GM12878 (cell line): ENCODE measurements around the gene FGR. TPM values are rescaled to one million over a fixed set of nuclear protein-coding genes. Genes with fewer than 3 reads are reported as not detected.

ENCODE experiments used
- BCL11A ChIP-seq: IDR thresholded peaks from 2 replicates; pipeline ENCODE4 v1.6.1; 2011; ENCODE audit warnings: low read depth, low read length
- CBX3 ChIP-seq: fragments of 200-600 bp; sonication (generic); IDR thresholded peaks from 2 replicates; pipeline ENCODE4 v1.6.1; 2016; ENCODE audit warnings: low read depth, borderline replicate concordance
- DPF2 ChIP-seq: fragments of 450-650 bp; IDR thresholded peaks from 2 replicates; pipeline ENCODE4 v1.6.1; 2017; ENCODE audit warnings: mild to moderate bottlenecking
- E2F8 ChIP-seq: fragments of 450-650 bp; IDR thresholded peaks from 2 replicates; pipeline ENCODE4 v1.6.1; 2018; ENCODE audit warnings: mild to moderate bottlenecking, low read depth, moderate library complexity; ENCODE audit not compliant: partially characterized antibody
- ESRRA ChIP-seq: IDR thresholded peaks from 2 replicates; pipeline ENCODE4 v1.6.1; 2012; ENCODE audit warnings: mild to moderate bottlenecking, low read length, improper control_type of control experiment
- HDAC6 ChIP-seq: fragments of 200-600 bp; sonication (generic); IDR thresholded peaks from one replicate; pipeline ENCODE4 v1.8.0; 2017; ENCODE audit warnings: antibody characterized with exemption; ENCODE audit not compliant: unreplicated experiment
- IKZF2 ChIP-seq, 2 experiments: fragments of 450-650 bp; IDR thresholded peaks; 2 replicates each; pipeline ENCODE4 v1.6.1; 2017; ENCODE audit warnings: mild to moderate bottlenecking in 2 of 2, moderate library complexity in 2 of 2
- IRF4 ChIP-seq: IDR thresholded peaks from 2 replicates; pipeline ENCODE4 v1.6.1; 2011; ENCODE audit warnings: low read depth, low read length
- MEF2A ChIP-seq: IDR thresholded peaks from 2 replicates; pipeline ENCODE4 v1.6.1; 2011; ENCODE audit warnings: low read depth, mild to moderate bottlenecking, low read length, moderate library complexity; ENCODE audit not compliant: insufficient read depth
- PAX5 ChIP-seq: IDR thresholded peaks from 2 replicates; pipeline ENCODE4 v1.6.1; 2011; ENCODE audit warnings: low read depth, low read length, borderline replicate concordance
- PKNOX1 ChIP-seq: fragments of 450-650 bp; IDR thresholded peaks from 2 replicates; pipeline ENCODE4 v1.6.1; 2016; ENCODE audit warnings: mild to moderate bottlenecking
- POLR2AphosphoS2 ChIP-seq: IDR thresholded peaks from 2 replicates; pipeline ENCODE4 v1.6.1; 2011; ENCODE audit warnings: low read depth, mild to moderate bottlenecking, low read length, improper control_type of control experiment, moderate library complexity
- RB1 ChIP-seq: fragments of 450-650 bp; formaldehyde crosslinking; IDR thresholded peaks from 2 replicates; pipeline ENCODE4 v1.6.1; 2017; ENCODE audit warnings: mild to moderate bottlenecking, borderline replicate concordance
- RCOR1 ChIP-seq: conservative IDR thresholded peaks from 2 replicates; pipeline ENCODE4 v1.6.1; 2012; ENCODE audit warnings: low read depth, low read length, improper control_type of control experiment
- RELA ChIP-seq: fragments of 450-650 bp; IDR thresholded peaks from 2 replicates; pipeline ENCODE4 v1.8.0; 2014; ENCODE audit warnings: borderline replicate concordance; ENCODE audit not compliant: partially characterized antibody
- RELB ChIP-seq: fragments of 450-650 bp; IDR thresholded peaks from 2 replicates; pipeline ENCODE4 v1.6.1; 2017; ENCODE audit warnings: low read depth, mild to moderate bottlenecking, moderate library complexity
- SMC3 ChIP-seq: IDR thresholded peaks from 2 replicates; pipeline ENCODE4 v1.6.1; 2011; ENCODE audit warnings: low read length, improper control_type of control experiment, borderline replicate concordance
- SUPT20H ChIP-seq: IDR thresholded peaks from 2 replicates; pipeline ENCODE4 v1.6.1; 2011; ENCODE audit warnings: low read depth, mild to moderate bottlenecking, low read length, moderate library complexity, borderline replicate concordance; ENCODE audit not compliant: control insufficient read depth
- TAF1 ChIP-seq: IDR thresholded peaks from 2 replicates; pipeline ENCODE4 v1.6.1; 2011; ENCODE audit warnings: mild to moderate bottlenecking, low read depth, low read length, borderline replicate concordance
- USF2 ChIP-seq: IDR thresholded peaks from 2 replicates; pipeline ENCODE4 v1.6.1; 2011; ENCODE audit warnings: low read depth, low read length, improper control_type of control experiment, borderline replicate concordance
- ZNF207 ChIP-seq: fragments of 450-650 bp; IDR thresholded peaks from 2 replicates; pipeline ENCODE4 v1.6.1; 2014; ENCODE audit warnings: antibody characterized with exemption, mild to moderate bottlenecking, borderline replicate concordance
- ZNF384 ChIP-seq: IDR thresholded peaks from 2 replicates; pipeline ENCODE4 v1.6.1; 2012; ENCODE audit warnings: low read depth, mild to moderate bottlenecking, low read length, improper control_type of control experiment, borderline replicate concordance
- polyA plus RNA-seq, 11 experiments: library from polyadenylated mRNA; depleted of rRNA in 4 of 11; unstranded in 6 of 11; stranded (reverse) in 5 of 11; fragments of >200 nt; fragmentation: Nextera tagmentation in 4 of 11; fragmentation: Illumina TruSeq in 1 of 11; extraction: Ambion mirVana in 4 of 11; extraction: Trizol in 1 of 11; gene quantifications; 1 replicate in 1 of 11; 2 replicates in 10 of 11; pipeline versions ENCODE4 v1.2.1 to v1.2.3, GENCODE V29; 2011 to 2016; ENCODE audit warnings: inconsistent platforms in 2 of 11, missing spikeins in 2 of 11, low read depth in 1 of 11
- total RNA-seq, 4 experiments: library from RNA; depleted of rRNA in 3 of 4; stranded (reverse); fragments of >200 nt in 3 of 4; fragmentation: Illumina TruSeq in 1 of 4; extraction: Trizol in 1 of 4; gene quantifications; 2 replicates each; pipeline versions ENCODE4 v1.2.1 to v1.2.3, GENCODE V29; 2013 to 2021

FGR gene
- total and polyA plus RNA-seq, 10 of the 15 experiments (the other 5 are each of a cell fraction or from before 2014, with no cell fraction given): 10.9 to 193 (median 74.7) TPM

GRCh38 chr1:27659497-27660299, 24.7 kb upstream of the FGR start (continued):
- no peak for TF ChIP-seq ZNF207
- no peak for TF ChIP-seq RB1
- no peak for TF ChIP-seq RCOR1
- TF ChIP-seq USF2: no peak
- no peak for TF ChIP-seq HDAC6
- TF ChIP-seq CBX3: no peak
- TF ChIP-seq MEF2A: peak; percentile 98
- TF ChIP-seq DPF2: peak; percentile 82
- TF ChIP-seq ZNF384: no peak
- no peak for TF ChIP-seq E2F8
- peak; percentile 76 for TF ChIP-seq POLR2AphosphoS2
- peak; percentile 90 for TF ChIP-seq PKNOX1
- peak; percentile 64; the same call in 1 of the 2 replicates for TF ChIP-seq TAF1
- TF ChIP-seq RELA: peak; percentile 89
- TF ChIP-seq ESRRA: no peak
- TF ChIP-seq IKZF2 (IDR thresholded peaks at IDR 0.05): 0 out of 4 replicates have a peak, but pooled peaks of 1 of the 2 experiments have one; percentile 6
- peak; percentile 75; the same call in 1 of the 2 replicates for TF ChIP-seq BCL11A
- peak; percentile 74; the same call in 1 of the 2 replicates for TF ChIP-seq RELB
- no peak for TF ChIP-seq SMC3
- TF ChIP-seq IRF4: no peak; the same call in 1 of the 2 replicates
- TF ChIP-seq SUPT20H: no peak
- peak; percentile 92; the same call in 1 of the 2 replicates for TF ChIP-seq PAX5
